ENCODE data around the gene CHSY1. TPM values are rescaled to one million over a fixed set of nuclear protein-coding genes. Genes with fewer than 3 reads are reported as not detected.

CHSY1 gene
- total RNA-seq, 3 donors from 2014 or later, result 7.7 to 15.5 (median 12.6) TPM

DNA sequence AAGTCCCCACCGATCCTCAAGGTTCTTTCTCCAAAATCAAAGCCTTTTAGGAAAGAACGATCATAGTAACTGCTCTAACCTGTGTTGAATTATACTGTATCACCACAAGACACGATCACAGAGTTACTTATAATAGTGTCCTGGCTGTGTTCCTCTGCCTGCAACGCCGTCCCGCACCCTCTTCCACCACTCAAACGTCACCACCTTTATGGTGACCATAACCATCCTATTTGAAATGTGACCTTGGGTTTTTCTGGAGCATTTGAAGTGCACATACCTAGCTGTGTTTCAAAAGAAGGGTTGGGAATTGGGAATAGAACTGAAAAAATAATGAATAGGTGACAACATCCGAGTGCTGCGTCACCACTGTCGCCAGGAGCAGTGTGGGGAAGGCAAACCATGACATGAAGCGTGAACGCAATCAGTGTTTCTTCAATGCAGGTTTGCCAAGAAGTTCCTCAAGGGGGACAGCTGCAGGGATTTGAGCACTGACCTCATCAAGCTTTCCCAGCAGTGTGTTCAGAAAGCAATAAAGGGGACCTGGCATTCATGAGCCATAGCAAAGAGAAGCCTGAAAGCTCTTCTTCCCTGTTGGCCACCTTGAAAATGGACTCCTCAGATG, 26.2 kb upstream of the CHSY1 start:
- ATAC-seq, result peak; percentile 16
- no peak overlapping the region for H3K4me3 ChIP-seq
- TF ChIP-seq, protein P1, sequence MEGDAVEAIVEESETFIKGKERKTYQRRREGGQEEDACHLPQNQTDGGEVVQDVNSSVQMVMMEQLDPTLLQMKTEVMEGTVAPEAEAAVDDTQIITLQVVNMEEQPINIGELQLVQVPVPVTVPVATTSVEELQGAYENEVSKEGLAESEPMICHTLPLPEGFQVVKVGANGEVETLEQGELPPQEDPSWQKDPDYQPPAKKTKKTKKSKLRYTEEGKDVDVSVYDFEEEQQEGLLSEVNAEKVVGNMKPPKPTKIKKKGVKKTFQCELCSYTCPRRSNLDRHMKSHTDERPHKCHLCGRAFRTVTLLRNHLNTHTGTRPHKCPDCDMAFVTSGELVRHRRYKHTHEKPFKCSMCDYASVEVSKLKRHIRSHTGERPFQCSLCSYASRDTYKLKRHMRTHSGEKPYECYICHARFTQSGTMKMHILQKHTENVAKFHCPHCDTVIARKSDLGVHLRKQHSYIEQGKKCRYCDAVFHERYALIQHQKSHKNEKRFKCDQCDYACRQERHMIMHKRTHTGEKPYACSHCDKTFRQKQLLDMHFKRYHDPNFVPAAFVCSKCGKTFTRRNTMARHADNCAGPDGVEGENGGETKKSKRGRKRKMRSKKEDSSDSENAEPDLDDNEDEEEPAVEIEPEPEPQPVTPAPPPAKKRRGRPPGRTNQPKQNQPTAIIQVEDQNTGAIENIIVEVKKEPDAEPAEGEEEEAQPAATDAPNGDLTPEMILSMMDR (IDR thresholded peaks at IDR 0.05), result no peak
- intact Hi-C loops (cut with DNase I, micrococcal nuclease), result no loop called here
- peaks cover 8% of the 10 kb centered on the region for H3K36me3 ChIP-seq (ENCODE audit: low read depth)
- H3K9me3 ChIP-seq, result no peaks in the 10 kb centered on the region
- no peak for DNase-seq
- peaks cover 29% of the 10 kb centered on the region for H3K4me1 ChIP-seq (ENCODE audit: low read depth)

DNA sequence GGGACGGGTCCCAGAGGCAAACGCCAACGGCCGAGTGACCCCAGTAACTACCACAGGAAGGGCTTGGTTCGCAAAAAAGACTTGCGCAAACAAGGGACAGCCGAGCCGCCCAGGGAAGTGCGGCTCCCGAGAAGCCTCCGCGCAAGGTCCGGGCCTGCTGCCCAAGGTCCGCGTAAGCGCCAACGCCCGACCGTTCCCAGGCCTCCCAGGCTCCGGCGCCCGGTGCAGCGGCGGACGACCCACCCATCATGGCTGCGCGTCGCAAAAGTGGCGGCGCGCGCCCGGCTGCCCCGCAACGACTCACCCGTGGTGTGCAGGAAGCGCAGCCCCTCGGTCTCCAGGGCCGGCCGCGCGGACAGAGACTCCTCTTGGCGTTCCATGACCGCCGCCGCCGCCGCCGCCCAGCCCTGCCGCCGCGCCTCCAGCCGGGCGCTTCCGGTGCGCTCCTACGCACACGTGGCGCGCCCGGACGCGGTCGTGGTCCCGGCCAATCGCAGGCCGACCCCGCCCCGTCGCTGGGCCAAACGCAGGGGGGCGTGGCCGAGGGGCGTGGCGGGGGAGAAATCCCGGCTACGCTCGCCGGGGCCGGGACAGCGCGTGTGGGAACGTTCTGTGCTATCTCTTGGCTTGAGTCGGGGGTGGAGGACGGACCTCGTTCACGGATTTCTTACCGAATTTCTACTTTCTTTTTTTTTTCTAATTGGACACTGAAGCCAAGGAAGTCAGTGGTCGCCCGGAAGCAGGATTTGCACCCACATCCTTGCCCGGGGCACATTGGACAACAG, 25.4 kb upstream of the CHSY1 start, which contains the start of gene SELENOS:
Gene SELENOS (minus strand): TSS at position 448 of the 785 bp plus-strand sequence. CDS start 68 bp downstream, at position 380.
- intact Hi-C loops (cut with DNase I, micrococcal nuclease), result no loop called here

DNA sequence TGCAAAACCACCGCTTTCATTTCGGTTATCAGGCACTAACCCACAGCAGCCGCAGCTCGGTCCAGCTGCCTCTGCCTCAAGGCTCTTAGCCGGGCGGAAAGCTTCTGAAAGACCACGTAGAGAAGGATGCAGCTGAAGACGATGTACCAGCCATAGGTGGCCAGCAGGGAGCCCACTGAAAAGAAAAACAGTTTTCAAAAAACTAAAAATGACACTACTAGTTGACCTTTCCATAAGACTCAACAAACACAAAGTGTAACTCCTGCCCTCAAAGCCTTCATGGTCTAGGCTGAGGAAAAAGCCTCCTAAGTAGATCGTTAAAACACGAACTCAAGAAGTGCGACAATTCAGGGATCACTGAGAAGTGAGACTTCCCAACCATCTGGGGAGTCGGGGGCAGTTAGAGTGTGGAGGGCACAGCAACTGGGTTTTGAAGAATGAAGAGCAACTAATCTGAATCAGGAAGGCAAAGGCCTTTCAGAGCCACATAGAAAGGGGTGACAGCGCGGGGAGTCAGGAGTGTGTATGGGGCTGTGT, 24.7 kb upstream of the CHSY1 start:
- no peaks in the 10 kb centered on the region for H3K9me3 ChIP-seq
- H3K4me3 ChIP-seq, result peak overlapping the region; percentile 84
- peaks cover 19% of the 10 kb centered on the region for H3K36me3 ChIP-seq (ENCODE audit: low read depth)
- intact Hi-C loops (cut with DNase I, micrococcal nuclease), result no loop called here
- ATAC-seq, result no peak
- no peak for DNase-seq
- peaks cover 29% of the 10 kb centered on the region for H3K4me1 ChIP-seq (ENCODE audit: low read depth)
- TF ChIP-seq, protein P1 (IDR thresholded peaks at IDR 0.05), result no peak

More for the DNA sequence above, 25.4 kb upstream of the CHSY1 start, which contains the start of gene SELENOS:
- Histone ChIP-seq H3K4me1 (ENCODE audit: low read depth) (peaks cover 29% of the 10 kb centered on the region), H3K4me3 (peak within 1 kb of the TSS; percentile 84), H3K36me3 (ENCODE audit: low read depth) (peaks cover 17% of the 10 kb centered on the region), H3K9me3 (no peaks in the 10 kb centered on the region)
- peak; percentile 93 to 97 (median 96) for DNase-seq
- ATAC-seq, result peak; percentile 94
- TF ChIP-seq, protein P1 (IDR thresholded peaks at IDR 0.05), result no peak

DNA sequence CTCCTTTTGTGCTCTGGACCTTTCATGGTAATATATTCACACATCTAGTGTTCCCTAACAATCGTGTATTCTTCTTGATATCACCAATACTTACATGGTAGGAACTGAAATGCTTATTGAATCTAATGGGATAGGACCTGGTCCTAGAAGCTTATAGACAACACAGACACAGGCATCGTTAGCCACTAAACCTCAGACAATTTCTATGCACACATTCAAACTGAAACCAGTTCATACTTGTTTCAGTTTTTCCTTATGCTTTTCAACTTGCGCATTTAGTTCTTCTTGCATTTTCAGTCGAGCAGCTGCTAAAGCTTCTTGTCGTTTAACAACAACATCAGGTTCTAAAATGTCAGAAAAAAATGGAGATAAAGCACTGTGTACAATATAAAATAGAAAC, 23.2 kb upstream of the CHSY1 start:
- H3K36me3 ChIP-seq (ENCODE audit: low read depth), result peaks cover 19% of the 10 kb centered on the region
- ATAC-seq (no peak), DNase-seq (no peak)
- H3K9me3 ChIP-seq, result no peaks in the 10 kb centered on the region
- intact Hi-C loops (cut with DNase I, micrococcal nuclease), result no loop called here
- TF ChIP-seq, protein P1 (IDR thresholded peaks at IDR 0.05), result no peak
- H3K4me1 ChIP-seq (ENCODE audit: low read depth), result peaks cover 23% of the 10 kb centered on the region
- no peak overlapping the region for H3K4me3 ChIP-seq

DNA sequence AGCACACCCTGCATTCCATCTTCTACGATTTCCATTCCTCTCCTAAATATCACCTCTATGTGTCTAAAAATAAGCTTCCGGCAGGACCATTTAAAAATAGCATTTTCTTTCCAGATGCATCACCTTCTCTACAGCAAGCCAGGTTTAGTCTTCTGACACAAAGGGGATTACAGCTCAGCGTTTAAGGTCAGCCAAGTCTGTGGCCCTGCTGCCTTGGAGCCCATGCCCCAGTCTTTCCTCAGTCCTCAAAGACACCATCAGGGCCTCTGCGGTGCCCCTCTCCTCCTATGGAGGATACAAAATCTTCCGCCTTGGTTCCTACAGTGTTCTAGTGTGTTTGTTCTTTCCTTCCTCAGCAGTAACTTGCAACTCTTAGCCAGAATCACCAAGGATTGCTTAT, 21.7 kb upstream of the CHSY1 start:
- Histone ChIP-seq H3K9me3 (no peaks in the 10 kb centered on the region), H3K4me1 (ENCODE audit: low read depth) (peaks cover 15% of the 10 kb centered on the region), H3K4me3 (no peak overlapping the region), H3K36me3 (ENCODE audit: low read depth) (peaks cover 19% of the 10 kb centered on the region)
- TF ChIP-seq, protein P1 (IDR thresholded peaks at IDR 0.05), result no peak
- DNase-seq, result no peak
- no peak for ATAC-seq
- intact Hi-C loops (cut with DNase I, micrococcal nuclease), result no loop called here
